Measurements from ENCODE around the gene ARHGEF28.

ARHGEF28 gene

DNA sequence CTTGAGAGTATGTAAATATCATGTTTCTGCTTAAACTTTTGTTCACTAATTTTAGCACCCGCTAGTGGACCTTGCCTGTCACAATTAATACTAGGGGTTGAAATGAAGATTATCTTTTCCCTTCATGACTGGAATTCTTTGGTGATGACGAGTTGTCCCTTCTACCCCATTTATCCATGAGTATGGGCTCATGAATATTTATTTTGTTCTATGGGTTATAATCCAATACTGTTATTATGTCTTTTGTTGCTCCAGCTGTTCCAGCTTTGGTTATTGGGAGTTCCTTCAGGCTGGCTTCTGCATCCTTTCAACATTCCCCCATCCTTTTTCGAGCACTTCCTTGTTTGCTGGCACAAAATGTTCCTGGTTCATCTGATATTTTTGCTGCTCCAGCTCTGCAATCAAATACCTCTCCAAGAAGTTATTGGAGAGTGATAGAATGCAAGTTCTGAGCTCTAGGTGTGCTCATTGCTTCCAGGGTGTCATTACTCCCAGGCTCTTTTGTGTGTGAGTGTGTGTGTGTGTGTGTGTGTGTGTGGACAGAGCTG, 19.7 kb upstream of the ARHGEF28 start:
- TF ChIP-seq, protein P1, sequence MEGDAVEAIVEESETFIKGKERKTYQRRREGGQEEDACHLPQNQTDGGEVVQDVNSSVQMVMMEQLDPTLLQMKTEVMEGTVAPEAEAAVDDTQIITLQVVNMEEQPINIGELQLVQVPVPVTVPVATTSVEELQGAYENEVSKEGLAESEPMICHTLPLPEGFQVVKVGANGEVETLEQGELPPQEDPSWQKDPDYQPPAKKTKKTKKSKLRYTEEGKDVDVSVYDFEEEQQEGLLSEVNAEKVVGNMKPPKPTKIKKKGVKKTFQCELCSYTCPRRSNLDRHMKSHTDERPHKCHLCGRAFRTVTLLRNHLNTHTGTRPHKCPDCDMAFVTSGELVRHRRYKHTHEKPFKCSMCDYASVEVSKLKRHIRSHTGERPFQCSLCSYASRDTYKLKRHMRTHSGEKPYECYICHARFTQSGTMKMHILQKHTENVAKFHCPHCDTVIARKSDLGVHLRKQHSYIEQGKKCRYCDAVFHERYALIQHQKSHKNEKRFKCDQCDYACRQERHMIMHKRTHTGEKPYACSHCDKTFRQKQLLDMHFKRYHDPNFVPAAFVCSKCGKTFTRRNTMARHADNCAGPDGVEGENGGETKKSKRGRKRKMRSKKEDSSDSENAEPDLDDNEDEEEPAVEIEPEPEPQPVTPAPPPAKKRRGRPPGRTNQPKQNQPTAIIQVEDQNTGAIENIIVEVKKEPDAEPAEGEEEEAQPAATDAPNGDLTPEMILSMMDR (IDR thresholded peaks at IDR 0.05; ENCODE audit: low read depth, low read length), result no peak
- H3K4me1 ChIP-seq, result peaks cover 2% of the 10 kb centered on the region; the same call in 1 of the 2 replicates
- no peaks in the 10 kb centered on the region for H3K27me3 ChIP-seq
- DNase-seq, result no peak
- H3K4me3 ChIP-seq (ENCODE audit: low read depth, low read length), result no peak overlapping the region
- H3K9me3 ChIP-seq, result no peaks in the 10 kb centered on the region
- no peaks in the 10 kb centered on the region for H3K36me3 ChIP-seq

DNA sequence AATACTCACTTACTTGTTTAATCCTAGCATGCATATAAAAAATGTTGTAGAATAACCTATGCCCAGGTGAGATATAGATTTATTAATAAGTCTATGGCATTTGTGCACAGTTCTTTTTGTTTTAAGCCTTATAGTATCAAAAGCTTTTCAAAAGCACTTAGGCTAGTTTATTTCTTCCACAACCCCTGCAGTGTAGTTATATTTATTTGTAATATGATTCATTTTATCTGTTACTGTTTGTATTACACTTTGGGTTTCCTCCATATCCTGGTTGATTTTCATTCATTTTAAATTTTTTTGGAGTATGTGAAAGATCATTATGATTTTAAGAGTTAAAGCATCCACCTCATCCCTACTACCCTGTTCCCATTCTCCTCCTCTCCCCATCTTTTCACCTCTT, 18.8 kb upstream of the ARHGEF28 start:
- Histone ChIP-seq H3K27me3 (no peaks in the 10 kb centered on the region), H3K36me3 (no peaks in the 10 kb centered on the region), H3K4me3 (ENCODE audit: low read depth, low read length) (no peak overlapping the region), H3K4me1 (peaks cover 2% of the 10 kb centered on the region; the same call in 1 of the 2 replicates), H3K9me3 (no peaks in the 10 kb centered on the region)
- no peak for DNase-seq
- TF ChIP-seq, protein P1 (IDR thresholded peaks at IDR 0.05; ENCODE audit: low read depth, low read length), result no peak

DNA sequence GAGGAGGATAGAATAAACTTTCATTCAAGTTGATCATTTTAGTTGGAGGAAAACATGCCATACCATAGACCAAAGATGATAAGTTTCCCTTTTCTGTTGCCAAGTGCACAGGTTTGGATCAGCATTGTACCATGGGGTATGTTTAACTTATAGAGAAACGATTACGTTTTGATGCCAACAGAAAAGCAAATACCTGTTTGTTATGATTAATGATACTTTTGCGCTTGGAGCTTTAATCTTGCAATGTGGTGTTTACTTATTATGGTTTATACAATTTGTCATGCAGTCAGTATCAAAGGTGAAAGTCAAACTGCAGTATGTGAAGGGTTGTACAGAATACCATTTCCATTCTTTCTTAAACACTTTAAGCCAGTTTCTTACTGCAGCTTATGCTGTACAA, 13.2 kb upstream of the ARHGEF28 start:
- Histone ChIP-seq H3K4me3 (ENCODE audit: low read depth, low read length) (no peak overlapping the region), H3K36me3 (no peaks in the 10 kb centered on the region), H3K4me1 (peaks cover 17% of the 10 kb centered on the region), H3K27me3 (no peaks in the 10 kb centered on the region), H3K9me3 (no peaks in the 10 kb centered on the region)
- no peak for DNase-seq
- TF ChIP-seq, protein P1 (IDR thresholded peaks at IDR 0.05; ENCODE audit: low read depth, low read length), result no peak

DNA sequence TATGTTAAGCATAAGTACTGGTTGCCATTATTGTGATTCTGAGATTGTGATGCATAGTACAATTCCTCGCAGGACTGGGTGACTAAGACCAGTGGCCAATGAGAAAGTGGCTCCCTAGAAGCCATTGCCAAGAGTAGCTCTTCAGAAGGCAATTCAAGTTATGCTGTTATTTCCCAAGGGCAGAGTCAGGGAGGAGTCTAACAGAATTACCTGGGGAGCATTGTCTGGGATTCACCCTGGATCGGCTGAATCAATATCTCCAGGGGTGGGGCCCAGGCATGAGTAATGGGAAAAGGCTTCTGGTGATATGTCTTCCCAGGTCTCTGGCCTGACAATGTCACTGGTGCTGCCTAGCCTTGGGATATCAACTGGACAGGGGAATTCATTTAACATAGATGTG, 10.9 kb upstream of the ARHGEF28 start:
- no peak for DNase-seq

DNA sequence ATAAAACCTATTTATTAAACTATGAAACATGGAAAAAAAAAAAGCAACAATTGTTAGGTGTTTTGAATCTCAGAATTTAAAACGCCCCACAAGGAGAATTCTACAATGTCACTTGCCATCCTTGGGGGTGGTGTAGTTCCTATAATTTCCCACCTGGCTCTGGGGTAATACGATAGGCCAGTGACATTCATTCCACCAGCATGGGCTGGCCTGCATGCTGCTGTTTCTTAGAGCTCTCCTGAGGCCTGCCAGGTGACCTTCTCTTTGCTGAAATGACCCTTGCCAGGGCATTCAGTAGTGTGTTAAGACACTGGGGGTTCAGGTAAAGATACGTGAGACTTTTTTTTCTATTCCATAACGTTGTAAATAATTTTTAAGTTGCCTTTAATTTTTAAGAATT, 10.0 kb upstream of the ARHGEF28 start:
- no peaks in the 10 kb centered on the region for H3K9me3 ChIP-seq
- no peaks in the 10 kb centered on the region for H3K36me3 ChIP-seq
- DNase-seq, result no peak
- TF ChIP-seq, protein P1 (IDR thresholded peaks at IDR 0.05; ENCODE audit: low read depth, low read length), result no peak
- H3K27me3 ChIP-seq, result no peaks in the 10 kb centered on the region
- peaks cover 26% of the 10 kb centered on the region for H3K4me1 ChIP-seq
- H3K4me3 ChIP-seq (ENCODE audit: low read depth, low read length), result no peak overlapping the region

More for the DNA sequence above, 10.9 kb upstream of the ARHGEF28 start:
- H3K9me3 ChIP-seq, result no peaks in the 10 kb centered on the region
- no peaks in the 10 kb centered on the region for H3K27me3 ChIP-seq
- H3K4me3 ChIP-seq (ENCODE audit: low read depth, low read length), result no peak overlapping the region
- no peaks in the 10 kb centered on the region for H3K36me3 ChIP-seq
- peaks cover 22% of the 10 kb centered on the region for H3K4me1 ChIP-seq
- TF ChIP-seq, protein P1 (IDR thresholded peaks at IDR 0.05; ENCODE audit: low read depth, low read length), result no peak

DNA sequence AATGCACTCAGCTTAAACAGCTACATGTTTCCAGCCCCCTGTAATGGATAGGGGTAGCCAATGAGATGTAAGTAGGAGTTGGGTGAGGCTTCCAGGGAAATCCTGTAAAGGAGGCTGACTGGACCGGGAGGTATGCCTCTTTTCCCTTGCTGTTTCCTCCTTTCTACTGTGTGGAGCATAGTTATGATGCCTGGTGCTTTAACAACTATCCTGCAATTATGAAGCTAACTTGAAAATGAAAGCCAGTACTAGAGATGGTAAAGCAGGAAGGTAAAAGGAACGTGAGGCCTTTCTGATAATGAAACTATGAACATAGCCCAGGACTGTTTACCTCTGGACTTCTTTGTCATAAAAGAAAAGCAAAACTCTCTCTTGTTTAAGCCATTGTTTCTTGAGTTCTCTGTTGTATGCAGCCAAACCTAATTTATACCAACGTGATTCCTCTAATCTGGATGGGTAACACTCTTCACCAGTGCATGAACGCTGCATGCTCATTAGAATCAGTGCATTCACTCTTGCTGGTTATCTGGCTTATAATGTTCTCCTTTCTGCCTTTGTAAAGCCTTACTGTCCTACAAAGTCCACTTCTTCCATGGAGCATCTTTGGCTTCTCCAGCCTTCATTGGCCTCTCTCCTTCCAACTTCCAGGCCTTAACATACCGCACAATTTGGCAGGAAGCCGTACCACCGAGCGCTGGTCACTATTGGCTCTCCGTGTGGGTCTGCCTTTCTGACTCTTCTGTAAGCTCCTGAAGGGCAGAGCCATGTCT, 8.3 kb upstream of the ARHGEF28 start:
- Histone ChIP-seq H3K4me1 (peaks cover 26% of the 10 kb centered on the region), H3K36me3 (no peaks in the 10 kb centered on the region), H3K9me3 (no peaks in the 10 kb centered on the region), H3K27me3 (no peaks in the 10 kb centered on the region), H3K4me3 (ENCODE audit: low read depth, low read length) (no peak overlapping the region)
- no peak for DNase-seq
- TF ChIP-seq, protein P1 (IDR thresholded peaks at IDR 0.05; ENCODE audit: low read depth, low read length), result no peak

Data from BE2C (cell line).